ENCODE data around the gene AACS. TPM values are rescaled to one million over a fixed set of nuclear protein-coding genes. Genes with fewer than 3 reads are reported as not detected.

AACS gene
- total and polyA plus RNA-seq, 2 donors (not counting 1 experiment from before 2014, with no cell fraction given) = 6.1 to 20.8 TPM

DNA sequence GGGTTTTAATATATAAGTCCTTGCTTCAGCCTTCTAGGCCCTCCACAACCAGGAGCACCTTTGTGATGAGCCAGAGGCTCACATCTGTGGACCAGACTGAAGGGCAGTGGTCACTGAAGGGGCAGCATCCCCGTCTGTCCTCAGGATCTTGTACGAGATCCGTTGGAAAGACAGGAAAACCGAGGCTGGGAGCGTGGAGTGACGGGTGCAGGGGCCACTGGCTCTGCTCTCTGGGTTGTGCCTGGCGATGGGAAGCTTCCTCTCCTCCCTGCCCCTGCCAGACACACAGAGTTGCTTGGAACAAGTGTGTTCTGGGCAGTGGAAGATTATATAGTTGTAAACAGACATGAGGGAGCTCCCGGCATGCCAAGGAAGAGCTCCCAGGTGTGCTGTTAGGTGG lies 48.0 kb downstream of the AACS start:
- H3K4me2 ChIP-seq (replicated peaks; ENCODE audit: low read depth, low read length, poor library complexity, severe bottlenecking) = no peak overlapping the region
- Mint-ChIP-seq H3K27ac (no peak overlapping the region), H3K4me3 (no peak overlapping the region), H3K9me3 (ENCODE audit: insufficient read depth) (no peaks in the 10 kb centered on the region), H3K4me1 (no peaks in the 10 kb centered on the region), H3K27me3 (no peaks in the 10 kb centered on the region)
- peaks cover 1 to 2% of the 10 kb centered on the region in 2 experiments for H3K36me3 ChIP-seq (replicated peaks in 1 of 2; ENCODE audit: control extremely low read depth in 1 of 2, control insufficient read depth in 1 of 2, extremely low read depth in 1 of 2, insufficient read depth in 2 of 2, low read length in 1 of 2)
- no peaks in the 10 kb centered on the region for H3K27me3 ChIP-seq (replicated peaks in 1 of 4; ENCODE audit: control extremely low read depth in 1 of 4, control insufficient read depth in 3 of 4, insufficient read depth in 4 of 4, low read length in 3 of 4)
- ATAC-seq (ENCODE audit: low read depth) (no peak), DNase-seq (no peak)
- no peaks in the 10 kb centered on the region for H3K79me2 ChIP-seq (ENCODE audit: control insufficient read depth, insufficient read depth, low read length)
- intact Hi-C loops (cut with micrococcal nuclease) = no loop called here
- no peaks in the 10 kb centered on the region for H3K4me1 ChIP-seq (ENCODE audit: control insufficient read depth in 2 of 2, insufficient read depth in 2 of 2, low read length in 2 of 2)
- TF ChIP-seq, protein P1, sequence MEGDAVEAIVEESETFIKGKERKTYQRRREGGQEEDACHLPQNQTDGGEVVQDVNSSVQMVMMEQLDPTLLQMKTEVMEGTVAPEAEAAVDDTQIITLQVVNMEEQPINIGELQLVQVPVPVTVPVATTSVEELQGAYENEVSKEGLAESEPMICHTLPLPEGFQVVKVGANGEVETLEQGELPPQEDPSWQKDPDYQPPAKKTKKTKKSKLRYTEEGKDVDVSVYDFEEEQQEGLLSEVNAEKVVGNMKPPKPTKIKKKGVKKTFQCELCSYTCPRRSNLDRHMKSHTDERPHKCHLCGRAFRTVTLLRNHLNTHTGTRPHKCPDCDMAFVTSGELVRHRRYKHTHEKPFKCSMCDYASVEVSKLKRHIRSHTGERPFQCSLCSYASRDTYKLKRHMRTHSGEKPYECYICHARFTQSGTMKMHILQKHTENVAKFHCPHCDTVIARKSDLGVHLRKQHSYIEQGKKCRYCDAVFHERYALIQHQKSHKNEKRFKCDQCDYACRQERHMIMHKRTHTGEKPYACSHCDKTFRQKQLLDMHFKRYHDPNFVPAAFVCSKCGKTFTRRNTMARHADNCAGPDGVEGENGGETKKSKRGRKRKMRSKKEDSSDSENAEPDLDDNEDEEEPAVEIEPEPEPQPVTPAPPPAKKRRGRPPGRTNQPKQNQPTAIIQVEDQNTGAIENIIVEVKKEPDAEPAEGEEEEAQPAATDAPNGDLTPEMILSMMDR (IDR thresholded peaks at IDR 0.05) = no peak
- no peak for TF ChIP-seq EZH2 (IDR thresholded peaks at IDR 0.05; ENCODE audit: borderline replicate concordance, insufficient read depth, low read depth, low read length, poor library complexity, severe bottlenecking)
- ChIA-PET POLR2A (no interaction called here), CTCF (no interaction called here)
- no peak overlapping the region for H3K4me3 ChIP-seq (ENCODE audit: control extremely low read depth in 1 of 5, extremely low read depth in 1 of 5, insufficient read depth in 1 of 5, low read depth in 2 of 5, low read length in 4 of 5)
- H3K9ac ChIP-seq (ENCODE audit: low read length) = no peak overlapping the region
- H3K9me3 ChIP-seq (ENCODE audit: control extremely low read depth in 1 of 3, control insufficient read depth in 2 of 3, insufficient read depth in 1 of 3, low read length in 2 of 3) = peaks cover 0 to 5% (median 0%) of the 10 kb centered on the region in 3 donors
- 96% methylated on average over 7 of the region's 8 CpGs for WGBS (ENCODE audit: insufficient coverage)
- no peak overlapping the region for H2AFZ ChIP-seq (ENCODE audit: insufficient read depth, low read depth, low read length, poor library complexity, severe bottlenecking)
- no peaks in the 10 kb centered on the region for H4K20me1 ChIP-seq (ENCODE audit: control insufficient read depth, insufficient read depth, low read length, poor library complexity, severe bottlenecking)
- no peak overlapping the region for H3K27ac ChIP-seq (ENCODE audit: low read length in 2 of 2)

DNA sequence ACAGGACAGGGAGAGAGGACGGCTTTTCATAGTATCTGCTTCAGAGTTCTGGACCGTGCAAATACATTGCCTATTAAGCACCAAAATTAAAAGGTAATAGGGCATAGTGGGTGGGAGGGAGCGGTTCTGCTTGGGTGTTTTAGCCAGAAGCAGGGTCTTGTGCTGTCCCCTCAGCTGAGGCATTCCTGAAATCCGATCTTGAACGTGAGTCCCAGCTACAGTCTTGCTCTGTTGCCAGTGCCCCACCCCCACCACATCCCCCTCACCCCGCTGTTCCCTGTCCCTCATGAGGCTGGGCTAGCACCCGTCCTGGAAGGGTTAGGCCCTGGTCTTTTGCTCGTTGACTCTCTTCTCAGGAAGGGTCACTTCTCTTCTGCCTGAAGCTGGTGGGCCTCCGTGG lies 48.6 kb downstream of the AACS start:
- no peaks in the 10 kb centered on the region for H3K27me3 Mint-ChIP-seq
- no peaks in the 10 kb centered on the region for H3K4me1 Mint-ChIP-seq
- ATAC-seq (ENCODE audit: low read depth) = no peak
- Histone ChIP-seq H3K27ac (ENCODE audit: low read length in 2 of 2) (no peak overlapping the region), H3K9ac (ENCODE audit: low read length) (no peak overlapping the region), H3K27me3 (replicated peaks in 1 of 4; ENCODE audit: control extremely low read depth in 1 of 4, control insufficient read depth in 3 of 4, insufficient read depth in 4 of 4, low read length in 3 of 4) (no peaks in the 10 kb centered on the region), H3K4me1 (ENCODE audit: control insufficient read depth in 2 of 2, insufficient read depth in 2 of 2, low read length in 2 of 2) (no peaks in the 10 kb centered on the region), H3K4me2 (replicated peaks; ENCODE audit: low read depth, low read length, poor library complexity, severe bottlenecking) (no peak overlapping the region), H3K4me3 (ENCODE audit: control extremely low read depth in 1 of 5, extremely low read depth in 1 of 5, insufficient read depth in 1 of 5, low read depth in 2 of 5, low read length in 4 of 5) (no peak overlapping the region), H3K9me3 (ENCODE audit: control extremely low read depth in 1 of 3, control insufficient read depth in 2 of 3, insufficient read depth in 1 of 3, low read length in 2 of 3) (peaks cover 0 to 5% (median 0%) of the 10 kb centered on the region in 3 donors), H3K79me2 (ENCODE audit: control insufficient read depth, insufficient read depth, low read length) (no peaks in the 10 kb centered on the region), H2AFZ (ENCODE audit: insufficient read depth, low read depth, low read length, poor library complexity, severe bottlenecking) (no peak overlapping the region), H3K36me3 (replicated peaks in 1 of 2; ENCODE audit: control extremely low read depth in 1 of 2, control insufficient read depth in 1 of 2, extremely low read depth in 1 of 2, insufficient read depth in 2 of 2, low read length in 1 of 2) (peaks cover 1 to 3% of the 10 kb centered on the region in 2 experiments), H4K20me1 (ENCODE audit: control insufficient read depth, insufficient read depth, low read length, poor library complexity, severe bottlenecking) (no peaks in the 10 kb centered on the region)
- ChIA-PET CTCF (no interaction called here), POLR2A (no interaction called here)
- intact Hi-C loops (cut with micrococcal nuclease) = no loop called here
- DNase-seq = no peak
- no peaks in the 10 kb centered on the region for H3K9me3 Mint-ChIP-seq (ENCODE audit: insufficient read depth)
- no peak overlapping the region for H3K4me3 Mint-ChIP-seq
- WGBS (ENCODE audit: insufficient coverage) = 100% methylated on average over 6 of the region's 9 CpGs
- H3K27ac Mint-ChIP-seq = no peak overlapping the region
- no peak for TF ChIP-seq EZH2 (IDR thresholded peaks at IDR 0.05; ENCODE audit: borderline replicate concordance, insufficient read depth, low read depth, low read length, poor library complexity, severe bottlenecking)
- TF ChIP-seq, protein P1 (IDR thresholded peaks at IDR 0.05) = no peak
